ENCODE measurements around the gene HOOK1.

HOOK1 gene

GRCh38 chr1:59816318-59816878, 1.6 kb downstream of the HOOK1 start:
- DNase-seq (ENCODE audit: low spot score), result no peak
- TF ChIP-seq CTCF (IDR thresholded peaks at IDR 0.05; ENCODE audit: borderline replicate concordance, control extremely low read depth, extremely low read depth, insufficient read depth, missing control alignments), result no peak
- in situ Hi-C loops (cut with MboI; ENCODE audit: low sequenced_read_pairs, unreplicated experiment), result no loop called here

- DNase-seq (ENCODE audit: low spot score), result no peak
- TF ChIP-seq CTCF (IDR thresholded peaks at IDR 0.05; ENCODE audit: borderline replicate concordance, control extremely low read depth, extremely low read depth, insufficient read depth, missing control alignments), result no peak
- in situ Hi-C loops (cut with MboI; ENCODE audit: low sequenced_read_pairs, unreplicated experiment), result no loop called here
Measured at GRCh38 chr1:59819566-59820438, 5.1 kb downstream of the HOOK1 start.

GRCh38 chr1:59827055-59827643, 12.4 kb downstream of the HOOK1 start:
- no peak for TF ChIP-seq CTCF (IDR thresholded peaks at IDR 0.05; ENCODE audit: borderline replicate concordance, control extremely low read depth, extremely low read depth, insufficient read depth, missing control alignments)
- in situ Hi-C loops (cut with MboI; ENCODE audit: low sequenced_read_pairs, unreplicated experiment), result no loop called here
- DNase-seq (ENCODE audit: low spot score), result no peak

- in situ Hi-C loops (cut with MboI; ENCODE audit: low sequenced_read_pairs, unreplicated experiment), result no loop called here
- no peak for DNase-seq (ENCODE audit: low spot score)
- no peak for TF ChIP-seq CTCF (IDR thresholded peaks at IDR 0.05; ENCODE audit: borderline replicate concordance, control extremely low read depth, extremely low read depth, insufficient read depth, missing control alignments)
Measured at GRCh38 chr1:59828160-59828559, 13.4 kb downstream of the HOOK1 start.

- in situ Hi-C loops (cut with MboI; ENCODE audit: low sequenced_read_pairs, unreplicated experiment), result no loop called here
- no peak for TF ChIP-seq CTCF (IDR thresholded peaks at IDR 0.05; ENCODE audit: borderline replicate concordance, control extremely low read depth, extremely low read depth, insufficient read depth, missing control alignments)
- DNase-seq (ENCODE audit: low spot score), result no peak
Measured at GRCh38 chr1:59831529-59831928, 16.8 kb downstream of the HOOK1 start.

GRCh38 chr1:59833022-59833421, 18.3 kb downstream of the HOOK1 start:
- in situ Hi-C loops (cut with MboI; ENCODE audit: low sequenced_read_pairs, unreplicated experiment), result no loop called here
- DNase-seq (ENCODE audit: low spot score), result no peak
- TF ChIP-seq CTCF (IDR thresholded peaks at IDR 0.05; ENCODE audit: borderline replicate concordance, control extremely low read depth, extremely low read depth, insufficient read depth, missing control alignments), result no peak

Data from GM13976 (cell line).